B cell (primary cell): ENCODE data around the gene LRRC8A. TPM values are rescaled to one million over a fixed set of nuclear protein-coding genes. Genes with fewer than 3 reads are reported as not detected.

Experiments
- ATAC-seq: fragments of 200-7000 bp; cut with Tn5 transposase; one replicate; pipeline ENCODE4 v1.10.0; 2021; ENCODE audit warnings: low read depth, mild to moderate bottlenecking, moderate number of reproducible peaks, moderate library complexity
- CTCF ChIA-PET: fragments of 350-600 bp; sonication (Branson Sonifier 250); formaldehyde crosslinking; loops from one replicate; lab custom pipeline; 2021; ENCODE audit warnings: antibody characterized with exemption, inconsistent platforms; lab: Charles Lee
- POLR2A ChIA-PET: fragments of 350-600 bp; sonication (Branson Sonifier 250); formaldehyde crosslinking; loops from one replicate; lab custom pipeline; 2021; ENCODE audit warnings: antibody characterized with exemption; lab: Charles Lee
- DNase-seq: peaks from one replicate; pipeline ENCODE4 v3.0.0; 2013
- H2AFZ ChIP-seq: 2 replicates; pipeline ENCODE4 v1.6.1; 2012; ENCODE audit warnings: mild to moderate bottlenecking, low read depth, low read length; ENCODE audit not compliant: insufficient read depth, poor library complexity, severe bottlenecking
- H3K27ac ChIP-seq, 2 donors: 1 replicate in 1 of 2; 2 replicates in 1 of 2; pipeline ENCODE4 v1.5.1; 2012 to 2013; ENCODE audit warnings: low read length in 2 of 2, mild to moderate bottlenecking in 2 of 2, moderate library complexity in 1 of 2
- H3K27me3 ChIP-seq, 4 experiments: fragments of 200-600 bp in 1 of 4; sonication (generic) in 1 of 4; replicated peaks in 1 of 4; 1 replicate in 2 of 4; 2 replicates in 2 of 4; pipeline versions ENCODE4 v1.6.1 to v1.7.0; 2013 to 2016; ENCODE audit warnings: low read length in 3 of 4, mild to moderate bottlenecking in 2 of 4, mixed read lengths in 1 of 4, moderate library complexity in 1 of 4; ENCODE audit not compliant: insufficient read depth in 4 of 4, control insufficient read depth in 3 of 4; ENCODE audit errors: control extremely low read depth in 1 of 4
- H3K36me3 ChIP-seq, 2 experiments: replicated peaks in 1 of 2; 1 replicate in 1 of 2; 2 replicates in 1 of 2; pipeline versions ENCODE4 v1.6.1 to v1.7.1; 2013; ENCODE audit warnings: low read length in 1 of 2; ENCODE audit not compliant: insufficient read depth in 2 of 2, control insufficient read depth in 1 of 2; ENCODE audit errors: control extremely low read depth in 1 of 2, extremely low read depth in 1 of 2
- H3K4me1 ChIP-seq, 2 donors: fragments of 200-600 bp in 1 of 2; sonication (generic) in 1 of 2; 1 replicate in 1 of 2; 2 replicates in 1 of 2; pipeline versions ENCODE4 v1.5.1 to v1.6.1; 2013 to 2017; ENCODE audit warnings: low read length in 2 of 2; ENCODE audit not compliant: control insufficient read depth in 2 of 2, insufficient read depth in 2 of 2
- H3K4me2 ChIP-seq: replicated peaks from 2 replicates; pipeline ENCODE3; 2012; ENCODE audit warnings: mild to moderate bottlenecking, low read depth, low read length; ENCODE audit not compliant: poor library complexity, severe bottlenecking
- H3K4me3 ChIP-seq, 5 experiments: fragments of 200-600 bp in 1 of 5; sonication (generic) in 1 of 5; 1 replicate in 3 of 5; 2 replicates in 2 of 5; pipeline versions ENCODE4 v1.5.1 to v1.7.0; 2011 to 2016; ENCODE audit warnings: low read length in 4 of 5, mild to moderate bottlenecking in 4 of 5, low read depth in 2 of 5, control low read depth in 1 of 5, moderate library complexity in 1 of 5; ENCODE audit not compliant: insufficient read depth in 1 of 5; ENCODE audit errors: control extremely low read depth in 1 of 5, extremely low read depth in 1 of 5
- H3K79me2 ChIP-seq: fragments of 200-600 bp; sonication (generic); one replicate; pipeline ENCODE4 v1.6.0; 2016; ENCODE audit warnings: low read length; ENCODE audit not compliant: control insufficient read depth, insufficient read depth
- H3K9ac ChIP-seq: fragments of 200-600 bp; sonication (generic); 2 replicates; pipeline ENCODE4 v1.6.1; 2017; ENCODE audit warnings: mild to moderate bottlenecking, low read length, moderate library complexity
- H3K9me3 ChIP-seq, 3 donors: one replicate each; pipeline versions ENCODE4 v1.6.1 to v1.7.1; 2013; ENCODE audit warnings: low read length in 2 of 3; ENCODE audit not compliant: control insufficient read depth in 2 of 3, insufficient read depth in 1 of 3; ENCODE audit errors: control extremely low read depth in 1 of 3
- H4K20me1 ChIP-seq: 2 replicates; pipeline ENCODE4 v1.6.0; 2012; ENCODE audit warnings: mild to moderate bottlenecking, low read length; ENCODE audit not compliant: insufficient read depth, control insufficient read depth, poor library complexity, severe bottlenecking
- H3K27ac Mint-ChIP-seq: one replicate; pipeline ENCODE4 v1.8.0; 2021; ENCODE audit warnings: mixed read lengths
- H3K27me3 Mint-ChIP-seq: one replicate; pipeline ENCODE4 v1.8.0; 2021; ENCODE audit warnings: mixed read lengths
- H3K4me1 Mint-ChIP-seq: one replicate; pipeline ENCODE4 v1.8.0; 2021; ENCODE audit warnings: mixed read lengths
- H3K4me3 Mint-ChIP-seq: one replicate; pipeline ENCODE4 v1.8.0; 2021; ENCODE audit warnings: mixed read lengths
- H3K9me3 Mint-ChIP-seq: one replicate; pipeline ENCODE4 v1.8.0; 2022; ENCODE audit warnings: mixed read lengths; ENCODE audit not compliant: insufficient read depth
- EZH2 ChIP-seq: IDR thresholded peaks from 2 replicates; pipeline ENCODE4 v1.6.1; 2012; ENCODE audit warnings: borderline replicate concordance, low read depth, mild to moderate bottlenecking, moderate library complexity, low read length; ENCODE audit not compliant: insufficient read depth, poor library complexity, severe bottlenecking
- WGBS: methylation state at CpG from one replicate; pipeline ENCODE4 v1.1.5; 2013; ENCODE audit warnings: missing lambda C conversion rate; ENCODE audit not compliant: insufficient coverage; 5-methylcytosine and 5-hydroxymethylcytosine counted together
- intact Hi-C: fragments of 100-400 bp; cut with micrococcal nuclease; formaldehyde crosslinking; loops from one replicate; pipeline ENCODE4 v1.10.0; 2022
- polyA plus RNA-seq: library from polyadenylated mRNA; depleted of rRNA; stranded (reverse); fragments of >200 nt; gene quantifications from 2 replicates; pipeline ENCODE4 v1.2.3, GENCODE V29; 2012
- total RNA-seq, 2 donors: library from RNA; stranded (reverse); fragments of 120-200 nt in 1 of 2; gene quantifications; 1 replicate in 1 of 2; 2 replicates in 1 of 2; pipeline versions ENCODE4 v1.2.3 to v1.2.4, GENCODE V29; 2013 to 2022
- TF ChIP-seq, protein P1 (sequence below): fragments of 200-600 bp; IDR thresholded peaks from one replicate; pipeline ENCODE4 v1.8.0; 2022; ENCODE audit warnings: antibody characterized with exemption, mild to moderate bottlenecking

The LRRC8A gene
- total and polyA plus RNA-seq, 2 donors (not counting 1 experiment from before 2014, with no cell fraction given), result 13.1 to 14.5 TPM

GRCh38 chr9:128840524-128840923 is 41.4 kb upstream of the LRRC8A start:
- ATAC-seq (no peak), DNase-seq (no peak)
- Histone ChIP-seq H3K27ac (no peak overlapping the region), H3K79me2 (peaks cover 1% of the 10 kb centered on the region), H3K9ac (no peak overlapping the region), H4K20me1 (no peaks in the 10 kb centered on the region), H3K36me3 (peaks cover 0 to 11% of the 10 kb centered on the region in 2 experiments), H2AFZ (no peak overlapping the region), H3K4me1 (no peaks in the 10 kb centered on the region), H3K27me3 (no peaks in the 10 kb centered on the region), H3K4me3 (no peak overlapping the region), H3K4me2 (no peak overlapping the region), H3K9me3 (no peaks in the 10 kb centered on the region)
- Mint-ChIP-seq H3K9me3 (no peaks in the 10 kb centered on the region), H3K27ac (no peak overlapping the region), H3K4me3 (no peak overlapping the region), H3K4me1 (peaks cover 2% of the 10 kb centered on the region), H3K27me3 (no peaks in the 10 kb centered on the region)
- WGBS, result no CpG with 5 or more reads among the region's 1 CpG
- TF ChIP-seq, protein P1, sequence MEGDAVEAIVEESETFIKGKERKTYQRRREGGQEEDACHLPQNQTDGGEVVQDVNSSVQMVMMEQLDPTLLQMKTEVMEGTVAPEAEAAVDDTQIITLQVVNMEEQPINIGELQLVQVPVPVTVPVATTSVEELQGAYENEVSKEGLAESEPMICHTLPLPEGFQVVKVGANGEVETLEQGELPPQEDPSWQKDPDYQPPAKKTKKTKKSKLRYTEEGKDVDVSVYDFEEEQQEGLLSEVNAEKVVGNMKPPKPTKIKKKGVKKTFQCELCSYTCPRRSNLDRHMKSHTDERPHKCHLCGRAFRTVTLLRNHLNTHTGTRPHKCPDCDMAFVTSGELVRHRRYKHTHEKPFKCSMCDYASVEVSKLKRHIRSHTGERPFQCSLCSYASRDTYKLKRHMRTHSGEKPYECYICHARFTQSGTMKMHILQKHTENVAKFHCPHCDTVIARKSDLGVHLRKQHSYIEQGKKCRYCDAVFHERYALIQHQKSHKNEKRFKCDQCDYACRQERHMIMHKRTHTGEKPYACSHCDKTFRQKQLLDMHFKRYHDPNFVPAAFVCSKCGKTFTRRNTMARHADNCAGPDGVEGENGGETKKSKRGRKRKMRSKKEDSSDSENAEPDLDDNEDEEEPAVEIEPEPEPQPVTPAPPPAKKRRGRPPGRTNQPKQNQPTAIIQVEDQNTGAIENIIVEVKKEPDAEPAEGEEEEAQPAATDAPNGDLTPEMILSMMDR, result no peak
- no peak for TF ChIP-seq EZH2
- intact Hi-C loops, result no loop called here
- CTCF ChIA-PET, result no interaction called here
- POLR2A ChIA-PET, result no interaction called here

GRCh38 chr9:128841694-128842492 is 40.0 kb upstream of the LRRC8A start:
- no peak overlapping the region for H3K4me3 ChIP-seq

More at GRCh38 chr9:128841694-128842492, 40.0 kb upstream of the LRRC8A start:
- no peak overlapping the region for H3K4me2 ChIP-seq
- H3K9ac ChIP-seq, result no peak overlapping the region
- H3K27me3 Mint-ChIP-seq, result no peaks in the 10 kb centered on the region
- no peaks in the 10 kb centered on the region for H4K20me1 ChIP-seq
- no peaks in the 10 kb centered on the region for H3K9me3 ChIP-seq
- H3K27ac ChIP-seq, result no peak overlapping the region
- peaks cover 7% of the 10 kb centered on the region for H3K79me2 ChIP-seq
- 97% methylated on average over 10 of the region's 12 CpGs for WGBS
- CTCF ChIA-PET, result no interaction called here
- ATAC-seq (no peak), DNase-seq (no peak)
- intact Hi-C loops, result no loop called here
- peaks cover 0 to 11% of the 10 kb centered on the region in 2 experiments for H3K36me3 ChIP-seq
- no peak overlapping the region for H2AFZ ChIP-seq
- H3K4me3 Mint-ChIP-seq, result no peak overlapping the region
- peaks cover 2% of the 10 kb centered on the region for H3K4me1 Mint-ChIP-seq
- POLR2A ChIA-PET, result no interaction called here
- H3K27ac Mint-ChIP-seq, result peak overlapping the region; percentile 46
- no peak for TF ChIP-seq EZH2
- TF ChIP-seq, protein P1, result no peak
- no peaks in the 10 kb centered on the region for H3K27me3 ChIP-seq
- no peaks in the 10 kb centered on the region for H3K9me3 Mint-ChIP-seq
- H3K4me1 ChIP-seq, result no peaks in the 10 kb centered on the region
